NT2/D1 (cell line): ENCODE measurements around the gene TLCD1.

ENCODE experiments used
- DNase-seq: peaks from one replicate; pipeline ENCODE4 v3.0.0-alpha.2; 2011; ENCODE audit warnings: low read depth, low spot score
- H3K27me3 ChIP-seq: 2 replicates; pipeline ENCODE4 v1.6.0; 2011; ENCODE audit warnings: mild to moderate bottlenecking; ENCODE audit not compliant: insufficient read length, insufficient read depth
- H3K36me3 ChIP-seq: 2 replicates; pipeline ENCODE4 v1.6.1; 2011; ENCODE audit warnings: mild to moderate bottlenecking, low read length, mixed read lengths; ENCODE audit not compliant: insufficient read depth, insufficient read length
- H3K4me1 ChIP-seq: 2 replicates; pipeline ENCODE4 v1.5.1; 2011; ENCODE audit not compliant: insufficient read depth, insufficient read length
- H3K4me3 ChIP-seq: 2 replicates; pipeline ENCODE4 v1.5.1; 2011; ENCODE audit warnings: low read depth; ENCODE audit not compliant: insufficient read length
- H3K9ac ChIP-seq: 2 replicates; pipeline ENCODE4 v1.6.0; 2011; ENCODE audit warnings: low read depth; ENCODE audit not compliant: insufficient read length
- H3K9me3 ChIP-seq: 2 replicates; pipeline ENCODE4 v1.5.1; 2011; ENCODE audit warnings: mild to moderate bottlenecking, low read length; ENCODE audit not compliant: insufficient read depth
- SUZ12 ChIP-seq: IDR thresholded peaks from 2 replicates; pipeline ENCODE4 v1.6.1; 2011; ENCODE audit not compliant: insufficient read length, insufficient read depth; ENCODE audit errors: extremely low read depth
- YY1 ChIP-seq: IDR thresholded peaks from 2 replicates; pipeline ENCODE4 v1.6.1; 2011; ENCODE audit not compliant: insufficient read length, insufficient read depth
- ZNF274 ChIP-seq: IDR thresholded peaks from 2 replicates; pipeline ENCODE4 v1.6.1; 2011; ENCODE audit warnings: mild to moderate bottlenecking, low read depth, low read length

The TLCD1 gene

GRCh38 chr17:28726226-28726626 is at the start of gene TLCD1:
TSS of gene TLCD1 (minus strand) at chr17:28726233. CDS start at chr17:28726097, 136 bp downstream.
- Histone ChIP-seq H3K9me3 (no peaks in the 10 kb centered on the region), H3K36me3 (peaks cover 33% of the 10 kb centered on the region), H3K4me1 (peaks cover 5% of the 10 kb centered on the region), H3K27me3 (no peaks in the 10 kb centered on the region), H3K9ac (peak within 1 kb of the TSS; percentile 96), H3K4me3 (peak within 1 kb of the TSS; percentile 85)
- no peak for DNase-seq
- TF ChIP-seq ZNF274: no peak
- TF ChIP-seq SUZ12: no peak
- no peak for TF ChIP-seq YY1

GRCh38 chr17:28774206-28774605 is 48.2 kb upstream of the TLCD1 start:
- Histone ChIP-seq H3K27me3 (no peaks in the 10 kb centered on the region), H3K36me3 (peaks cover 2% of the 10 kb centered on the region), H3K4me3 (no peak overlapping the region), H3K9ac (no peak overlapping the region), H3K4me1 (no peaks in the 10 kb centered on the region), H3K9me3 (no peaks in the 10 kb centered on the region)
- TF ChIP-seq YY1 (no peak), ZNF274 (no peak), SUZ12 (no peak)
- no peak for DNase-seq

GRCh38 chr17:28773736-28774135 is 47.7 kb upstream of the TLCD1 start:
- no peak overlapping the region for H3K4me3 ChIP-seq
- H3K4me1 ChIP-seq: no peaks in the 10 kb centered on the region
- H3K9me3 ChIP-seq: no peaks in the 10 kb centered on the region
- no peak overlapping the region for H3K9ac ChIP-seq
- H3K36me3 ChIP-seq: peaks cover 2% of the 10 kb centered on the region
- H3K27me3 ChIP-seq: no peaks in the 10 kb centered on the region
- no peak for TF ChIP-seq YY1
- no peak for TF ChIP-seq ZNF274
- no peak for TF ChIP-seq SUZ12
- no peak for DNase-seq

GRCh38 chr17:28765038-28765437 is 39.0 kb upstream of the TLCD1 start:
- no peaks in the 10 kb centered on the region for H3K27me3 ChIP-seq
- no peak overlapping the region for H3K9ac ChIP-seq
- no peaks in the 10 kb centered on the region for H3K9me3 ChIP-seq
- no peak for TF ChIP-seq ZNF274
- no peak for TF ChIP-seq SUZ12
- no peak for TF ChIP-seq YY1
- H3K36me3 ChIP-seq: peaks cover 27% of the 10 kb centered on the region
- no peak overlapping the region for H3K4me3 ChIP-seq
- no peak for DNase-seq
- H3K4me1 ChIP-seq: no peaks in the 10 kb centered on the region

- Histone ChIP-seq H3K4me1 (no peaks in the 10 kb centered on the region), H3K36me3 (peaks cover 39% of the 10 kb centered on the region), H3K4me3 (no peak overlapping the region), H3K9ac (no peak overlapping the region), H3K9me3 (no peaks in the 10 kb centered on the region), H3K27me3 (no peaks in the 10 kb centered on the region)
- no peak for TF ChIP-seq YY1
- no peak for TF ChIP-seq ZNF274
- no peak for TF ChIP-seq SUZ12
- no peak for DNase-seq
Observed at GRCh38 chr17:28763804-28764266, 37.8 kb upstream of the TLCD1 start.

GRCh38 chr17:28763137-28763799 is 37.2 kb upstream of the TLCD1 start:
- Histone ChIP-seq H3K4me3 (no peak overlapping the region), H3K9ac (no peak overlapping the region), H3K9me3 (no peaks in the 10 kb centered on the region), H3K27me3 (no peaks in the 10 kb centered on the region), H3K36me3 (peaks cover 45% of the 10 kb centered on the region), H3K4me1 (no peaks in the 10 kb centered on the region)
- TF ChIP-seq ZNF274: no peak
- DNase-seq: no peak

- no peak for DNase-seq
- no peak overlapping the region for H3K9ac ChIP-seq
- no peaks in the 10 kb centered on the region for H3K4me1 ChIP-seq
- H3K27me3 ChIP-seq: no peaks in the 10 kb centered on the region
- TF ChIP-seq ZNF274 (no peak), YY1 (no peak), SUZ12 (no peak)
- no peak overlapping the region for H3K4me3 ChIP-seq
- peaks cover 55% of the 10 kb centered on the region for H3K36me3 ChIP-seq
- H3K9me3 ChIP-seq: no peaks in the 10 kb centered on the region
Observed at GRCh38 chr17:28760601-28761562, 34.8 kb upstream of the TLCD1 start.
